ENCODE results near the gene APOBEC3C.

The APOBEC3C gene

DNA sequence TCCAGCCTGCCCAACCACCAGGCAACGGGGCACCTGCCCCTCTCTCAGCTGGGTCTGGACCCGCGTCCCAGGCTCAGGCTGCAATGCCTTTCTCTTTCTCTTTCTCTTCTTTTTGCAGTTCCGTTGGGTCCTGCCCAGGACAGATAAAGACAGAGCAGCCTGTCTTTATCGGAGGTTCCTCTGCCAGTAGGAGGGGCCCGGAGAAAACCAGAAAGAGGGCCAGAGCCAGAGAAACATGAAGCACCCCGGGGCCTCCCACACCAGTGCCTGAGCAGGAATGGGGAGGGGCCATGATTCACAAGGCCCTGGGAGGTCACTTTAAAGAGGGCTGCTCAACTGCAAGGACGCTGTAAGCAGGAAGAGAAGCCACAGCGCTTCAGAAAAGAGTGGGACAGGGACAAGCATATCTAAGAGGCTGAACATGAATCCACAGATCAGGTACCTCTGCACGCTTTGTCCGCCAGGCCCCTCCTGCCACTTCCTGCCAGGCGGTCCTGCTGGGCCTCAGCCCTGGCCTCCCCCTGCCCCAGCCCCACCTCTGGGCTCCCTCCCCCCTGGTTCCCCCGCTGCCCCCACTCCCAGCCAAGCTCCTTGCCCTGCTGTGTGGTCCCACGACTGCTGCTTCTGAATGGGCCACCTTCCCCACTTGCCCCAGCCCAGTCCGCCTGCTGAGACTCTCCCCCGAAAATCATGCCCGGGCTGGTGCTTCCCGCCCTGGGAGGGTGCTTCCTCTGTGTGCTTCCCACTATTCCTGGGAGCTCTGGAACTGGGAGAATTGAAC is at the start of gene APOBEC3C:
Gene APOBEC3C (plus strand): TSS at position 316 of the 781 bp plus-strand sequence. CDS start 106 bp downstream, at position 422.
- Mint-ChIP-seq H3K4me1 (peaks cover 43% of the 10 kb centered on the region), H3K27me3 (no peaks in the 10 kb centered on the region), H3K27ac (peak within 1 kb of the TSS; percentile 97), H3K9me3 (no peaks in the 10 kb centered on the region), H3K36me3 (peaks cover 2% of the 10 kb centered on the region), H3K4me3 (peak within 1 kb of the TSS; percentile 95)

DNA sequence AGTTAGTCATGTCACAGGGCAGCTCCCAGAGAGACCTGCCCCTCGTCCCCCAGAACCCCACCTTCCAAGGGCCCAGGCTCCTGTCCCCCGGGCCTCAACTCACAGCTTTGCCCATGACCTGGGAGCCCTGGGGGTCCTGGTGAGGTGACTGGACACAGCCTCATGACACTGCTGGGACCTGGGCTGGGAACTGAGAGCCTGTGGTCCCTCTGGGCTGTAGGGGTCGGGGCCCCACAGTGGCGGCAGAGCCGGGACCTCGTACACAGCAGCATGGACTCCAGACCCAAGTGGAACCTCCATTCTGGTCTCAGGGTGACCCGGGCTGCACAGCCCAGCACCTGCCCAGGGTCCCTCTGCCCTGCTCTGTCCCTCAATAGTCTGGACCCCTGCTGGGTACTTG is 49.8 kb upstream of the APOBEC3C start:
- H3K27ac Mint-ChIP-seq = no peak overlapping the region
- H3K4me1 Mint-ChIP-seq = no peaks in the 10 kb centered on the region
- H3K9me3 Mint-ChIP-seq = no peaks in the 10 kb centered on the region
- H3K36me3 Mint-ChIP-seq = no peaks in the 10 kb centered on the region
- H3K4me3 Mint-ChIP-seq = no peak overlapping the region
- no peaks in the 10 kb centered on the region for H3K27me3 Mint-ChIP-seq

DNA sequence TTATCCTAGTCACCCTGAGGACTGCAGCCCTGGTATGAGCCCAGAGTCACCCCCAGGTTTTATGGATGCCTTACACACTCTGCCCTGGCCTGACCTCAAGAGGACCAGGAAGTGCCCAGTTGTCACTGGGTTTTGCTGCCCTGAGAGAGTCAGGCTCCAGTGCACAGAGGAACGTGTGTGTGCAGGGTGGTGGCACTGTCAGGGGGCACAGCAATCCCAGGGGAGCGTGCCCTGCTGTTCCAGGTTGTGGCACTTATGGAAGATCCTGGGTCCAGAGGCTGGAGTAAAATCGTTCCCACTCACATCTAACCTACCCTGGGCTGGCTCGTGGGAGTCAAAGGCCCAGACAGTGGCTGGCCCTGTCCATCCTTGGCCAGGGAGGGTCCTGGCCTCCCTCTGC is 49.1 kb upstream of the APOBEC3C start:
- Mint-ChIP-seq H3K36me3 (no peaks in the 10 kb centered on the region), H3K4me3 (no peak overlapping the region), H3K9me3 (no peaks in the 10 kb centered on the region), H3K27me3 (no peaks in the 10 kb centered on the region), H3K4me1 (no peaks in the 10 kb centered on the region), H3K27ac (no peak overlapping the region)

DNA sequence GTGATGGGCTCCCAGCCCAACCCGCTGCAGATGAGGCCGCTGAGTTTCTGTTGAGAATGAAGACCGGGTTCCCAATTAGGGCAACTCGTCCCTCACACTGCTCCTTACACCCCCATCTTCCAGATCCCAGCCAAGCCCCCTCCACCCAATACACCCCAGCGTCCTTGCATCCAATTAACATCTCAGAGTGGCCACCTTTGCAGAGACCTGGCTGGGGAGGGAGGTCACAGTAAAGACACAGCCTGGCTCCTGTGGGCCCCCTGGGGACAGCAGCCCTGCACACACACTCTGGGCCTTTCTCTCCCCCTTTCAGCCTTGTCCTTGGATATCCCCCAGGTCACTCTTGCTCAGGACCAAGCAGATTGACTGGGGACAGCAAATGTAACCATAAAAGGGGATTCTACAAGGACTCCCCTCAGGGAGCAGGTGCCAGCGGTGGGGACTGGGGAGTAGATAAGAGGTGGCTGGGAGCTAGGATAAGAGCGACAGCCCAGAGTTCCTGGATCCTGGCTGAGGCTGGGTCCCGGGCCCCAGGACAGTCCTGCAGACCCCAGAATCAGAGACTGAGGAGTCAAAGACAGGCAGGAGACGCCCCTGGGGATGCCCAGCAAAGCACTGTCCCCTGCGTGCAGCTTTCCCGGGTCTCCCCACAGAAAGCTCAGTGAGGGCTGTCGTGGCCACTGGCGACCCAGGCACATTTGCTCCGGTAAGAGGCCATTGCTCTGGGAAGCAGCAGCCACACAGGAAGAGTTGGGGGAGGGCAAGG is 48.3 kb upstream of the APOBEC3C start:
- Mint-ChIP-seq H3K4me1 (no peaks in the 10 kb centered on the region), H3K4me3 (no peak overlapping the region), H3K27ac (no peak overlapping the region), H3K9me3 (no peaks in the 10 kb centered on the region), H3K36me3 (no peaks in the 10 kb centered on the region), H3K27me3 (no peaks in the 10 kb centered on the region)

DNA sequence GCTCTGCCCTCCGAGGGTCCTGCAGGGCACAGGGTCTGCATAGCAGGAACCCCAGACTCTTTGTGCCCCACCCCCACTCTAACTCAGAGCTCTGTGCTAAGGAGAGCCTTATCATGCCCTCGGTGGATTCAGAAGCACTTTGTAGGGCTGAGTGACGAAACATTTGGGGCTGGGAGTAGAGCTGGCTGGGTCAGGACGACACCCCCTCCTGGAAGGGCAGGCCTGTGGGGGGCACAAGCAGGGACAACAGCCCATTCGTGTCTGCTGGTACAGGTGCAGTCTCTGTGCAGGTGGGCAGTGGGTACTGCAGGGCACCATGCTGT is 47.7 kb upstream of the APOBEC3C start:
- Mint-ChIP-seq H3K4me3 (no peak overlapping the region), H3K27me3 (no peaks in the 10 kb centered on the region), H3K27ac (no peak overlapping the region), H3K36me3 (no peaks in the 10 kb centered on the region), H3K9me3 (no peaks in the 10 kb centered on the region), H3K4me1 (no peaks in the 10 kb centered on the region)

DNA sequence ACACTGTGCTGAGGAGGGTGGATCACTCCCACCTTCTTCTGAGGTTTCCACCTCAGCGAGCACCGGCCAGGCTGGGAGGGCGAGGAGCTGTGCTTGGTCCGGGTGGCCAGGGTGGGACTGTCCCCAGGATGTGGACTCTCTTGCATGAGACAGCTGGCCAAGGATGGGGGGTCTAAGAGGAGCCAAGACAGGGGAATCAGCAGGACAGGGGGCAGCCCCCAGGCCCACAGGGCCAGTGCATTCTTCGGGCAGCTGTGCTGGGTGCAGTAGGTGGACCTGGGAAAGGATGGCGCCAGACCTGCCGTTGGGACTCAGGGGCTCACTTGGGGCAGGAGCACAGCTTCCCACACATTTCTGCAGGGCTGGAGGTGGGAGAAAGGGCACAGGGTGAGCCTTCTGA is 47.1 kb upstream of the APOBEC3C start:
- H3K4me3 Mint-ChIP-seq = no peak overlapping the region
- H3K4me1 Mint-ChIP-seq = no peaks in the 10 kb centered on the region
- no peaks in the 10 kb centered on the region for H3K9me3 Mint-ChIP-seq
- H3K27me3 Mint-ChIP-seq = no peaks in the 10 kb centered on the region
- no peak overlapping the region for H3K27ac Mint-ChIP-seq
- H3K36me3 Mint-ChIP-seq = no peaks in the 10 kb centered on the region

DNA sequence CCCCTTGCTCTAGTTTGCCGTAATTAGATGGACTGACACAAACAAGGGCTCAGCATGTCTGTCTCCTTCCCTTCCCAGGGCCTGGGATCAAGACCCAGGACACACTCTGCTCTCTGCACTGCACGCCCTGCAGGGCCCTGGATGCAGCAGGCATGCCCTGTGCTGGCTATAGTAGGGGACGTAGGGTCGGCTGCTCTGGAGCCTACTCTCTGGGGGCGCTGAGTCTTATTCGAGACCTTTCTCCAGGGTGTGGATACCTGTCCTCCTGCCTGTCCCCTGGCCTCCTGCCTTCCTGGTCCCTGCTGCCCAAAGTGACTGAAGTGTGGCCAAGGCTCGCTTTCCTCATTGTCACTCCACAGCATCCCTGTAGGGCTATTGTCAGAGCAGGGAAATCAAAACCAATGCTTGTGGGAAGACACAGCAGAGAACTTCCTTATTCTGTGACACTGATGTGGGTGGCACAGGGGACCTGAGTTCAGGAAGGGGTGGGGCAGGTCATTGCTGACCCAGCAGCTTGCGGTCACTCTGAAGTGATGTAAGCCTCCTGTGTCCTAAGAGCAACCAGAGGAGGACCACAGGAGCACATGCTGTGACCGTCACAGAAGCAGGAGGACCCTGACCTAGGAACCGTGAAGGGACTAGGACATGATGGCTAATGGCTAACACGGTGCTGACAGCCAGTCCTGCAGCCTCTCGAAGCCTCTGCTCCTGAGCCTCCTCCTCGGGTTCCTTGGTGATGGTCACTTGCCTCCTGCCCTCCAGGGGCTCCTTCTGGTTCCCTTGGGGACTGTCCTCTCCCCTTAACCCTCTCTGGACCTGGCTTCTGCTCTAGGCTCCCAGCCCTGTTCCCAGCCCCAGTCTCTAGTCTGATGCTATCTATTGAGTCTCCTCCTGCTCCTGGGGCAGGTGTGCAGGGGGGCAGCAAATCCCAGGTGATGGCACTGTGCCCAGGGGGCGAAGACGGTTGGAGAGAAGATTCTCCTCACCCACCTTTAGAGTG is 46.3 kb upstream of the APOBEC3C start:
- H3K27ac Mint-ChIP-seq = no peak overlapping the region
- H3K4me3 Mint-ChIP-seq = no peak overlapping the region
- H3K36me3 Mint-ChIP-seq = no peaks in the 10 kb centered on the region
- no peaks in the 10 kb centered on the region for H3K9me3 Mint-ChIP-seq
- no peaks in the 10 kb centered on the region for H3K27me3 Mint-ChIP-seq
- H3K4me1 Mint-ChIP-seq = no peaks in the 10 kb centered on the region

DNA sequence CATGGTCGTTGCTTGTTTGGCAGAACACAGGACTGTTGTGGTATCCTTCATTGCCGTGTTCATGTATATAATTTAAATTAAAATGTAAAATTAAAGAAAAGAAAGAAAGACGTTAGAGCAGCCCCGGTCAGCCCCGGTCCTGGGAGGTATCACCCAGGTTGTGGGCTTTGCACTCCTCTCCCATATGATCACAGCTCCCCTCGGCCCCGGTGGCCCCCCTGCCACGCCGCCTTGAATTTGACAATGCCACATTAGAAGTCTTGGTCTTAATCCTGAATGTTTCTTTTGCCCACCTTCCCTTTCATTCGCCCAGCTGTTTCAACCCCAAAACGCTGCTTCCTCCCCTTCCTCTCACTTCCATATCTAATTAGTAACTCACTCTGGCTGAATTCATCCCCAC is 45.3 kb upstream of the APOBEC3C start:
- H3K4me3 Mint-ChIP-seq = no peak overlapping the region

DNA sequence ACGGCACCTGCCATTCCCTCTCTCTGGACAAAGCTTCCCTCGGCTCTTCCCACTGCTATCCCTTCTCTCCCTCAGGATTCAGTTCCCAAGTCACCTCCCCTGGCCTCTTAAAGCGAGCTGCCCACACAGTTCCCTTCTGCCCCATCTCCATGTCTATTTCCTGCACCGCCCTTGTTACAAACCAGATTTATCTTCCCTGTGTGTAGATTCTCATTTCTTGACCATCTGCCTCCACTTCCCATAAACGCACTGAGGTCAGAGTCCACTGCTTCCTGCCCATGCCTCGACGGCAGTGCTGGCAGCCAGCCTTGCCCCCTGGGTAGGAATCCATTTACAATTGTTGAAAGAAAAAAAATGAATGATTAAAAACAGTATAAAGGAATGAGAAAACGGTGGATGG is 43.5 kb upstream of the APOBEC3C start:
- no peaks in the 10 kb centered on the region for H3K4me1 Mint-ChIP-seq
- H3K27me3 Mint-ChIP-seq = no peaks in the 10 kb centered on the region
- no peak overlapping the region for H3K4me3 Mint-ChIP-seq
- no peaks in the 10 kb centered on the region for H3K36me3 Mint-ChIP-seq
- no peaks in the 10 kb centered on the region for H3K9me3 Mint-ChIP-seq
- no peak overlapping the region for H3K27ac Mint-ChIP-seq

More for the DNA sequence above, 45.3 kb upstream of the APOBEC3C start:
- H3K27me3 Mint-ChIP-seq = no peaks in the 10 kb centered on the region
- H3K36me3 Mint-ChIP-seq = no peaks in the 10 kb centered on the region
- no peaks in the 10 kb centered on the region for H3K4me1 Mint-ChIP-seq
- no peaks in the 10 kb centered on the region for H3K9me3 Mint-ChIP-seq
- no peak overlapping the region for H3K27ac Mint-ChIP-seq

DNA sequence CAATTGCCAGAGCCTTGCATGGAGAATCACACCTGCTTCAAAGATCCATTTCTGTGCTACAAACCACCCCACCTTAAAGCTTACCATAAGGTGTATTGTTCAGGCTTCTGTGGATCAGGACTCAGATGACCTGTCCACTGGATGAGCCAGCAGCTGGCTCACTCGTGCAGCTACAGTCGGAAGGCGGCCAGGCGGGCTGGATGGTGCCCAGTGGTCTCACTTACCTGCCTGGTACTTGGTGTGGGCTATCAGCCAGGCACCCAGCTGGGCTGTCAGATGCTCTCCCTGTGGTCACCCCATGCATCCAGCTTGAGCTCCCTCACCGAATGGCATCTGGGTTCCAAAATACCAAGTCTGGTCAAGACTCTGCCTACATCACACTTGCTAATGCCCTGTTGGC is 42.9 kb upstream of the APOBEC3C start:
- Mint-ChIP-seq H3K27me3 (no peaks in the 10 kb centered on the region), H3K4me1 (no peaks in the 10 kb centered on the region), H3K4me3 (no peak overlapping the region), H3K27ac (no peak overlapping the region), H3K9me3 (no peaks in the 10 kb centered on the region), H3K36me3 (no peaks in the 10 kb centered on the region)

DNA sequence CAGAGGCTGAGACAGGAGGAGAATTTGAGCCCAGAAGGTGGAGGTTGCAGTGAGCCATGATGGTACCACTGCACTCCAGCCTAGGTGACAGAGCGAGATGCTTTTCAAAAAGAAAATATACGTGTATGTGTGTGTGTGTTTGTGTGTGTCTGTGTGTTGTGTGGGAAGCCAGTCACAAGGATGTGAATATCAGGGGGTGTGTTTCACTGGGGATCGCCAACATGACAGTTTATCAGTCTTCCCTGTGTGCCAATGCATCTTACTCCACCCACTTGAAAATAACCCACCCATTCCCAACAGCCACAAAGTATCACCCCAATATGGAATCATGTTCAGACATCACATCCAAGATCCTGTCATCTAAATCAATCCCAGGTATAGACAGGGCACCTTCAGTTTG is 42.3 kb upstream of the APOBEC3C start:
- no peaks in the 10 kb centered on the region for H3K9me3 Mint-ChIP-seq
- no peaks in the 10 kb centered on the region for H3K4me1 Mint-ChIP-seq
- no peaks in the 10 kb centered on the region for H3K27me3 Mint-ChIP-seq
- no peak overlapping the region for H3K4me3 Mint-ChIP-seq
- no peak overlapping the region for H3K27ac Mint-ChIP-seq
- no peaks in the 10 kb centered on the region for H3K36me3 Mint-ChIP-seq

DNA sequence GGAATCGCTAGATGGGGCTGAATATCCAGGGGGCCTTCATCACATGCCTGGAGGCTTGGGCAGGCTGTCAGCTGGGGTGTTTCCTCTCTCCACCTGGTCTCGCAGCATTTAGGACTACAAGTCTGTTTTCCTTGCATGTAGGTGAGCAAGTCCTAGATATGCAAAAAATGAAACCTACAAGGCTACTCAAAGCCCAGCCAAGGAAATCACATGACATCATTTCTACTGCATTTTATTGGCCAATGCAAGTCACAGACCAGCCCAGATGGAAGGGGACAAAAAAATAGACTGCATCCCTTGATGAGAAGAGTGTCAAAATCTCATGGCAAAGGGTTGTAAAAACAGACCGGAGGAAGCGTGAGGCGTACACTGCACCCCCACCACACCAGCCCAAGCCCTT is 41.5 kb upstream of the APOBEC3C start:
- Mint-ChIP-seq H3K4me3 (no peak overlapping the region), H3K4me1 (no peaks in the 10 kb centered on the region), H3K27me3 (no peaks in the 10 kb centered on the region), H3K9me3 (no peaks in the 10 kb centered on the region), H3K27ac (no peak overlapping the region), H3K36me3 (no peaks in the 10 kb centered on the region)

DNA sequence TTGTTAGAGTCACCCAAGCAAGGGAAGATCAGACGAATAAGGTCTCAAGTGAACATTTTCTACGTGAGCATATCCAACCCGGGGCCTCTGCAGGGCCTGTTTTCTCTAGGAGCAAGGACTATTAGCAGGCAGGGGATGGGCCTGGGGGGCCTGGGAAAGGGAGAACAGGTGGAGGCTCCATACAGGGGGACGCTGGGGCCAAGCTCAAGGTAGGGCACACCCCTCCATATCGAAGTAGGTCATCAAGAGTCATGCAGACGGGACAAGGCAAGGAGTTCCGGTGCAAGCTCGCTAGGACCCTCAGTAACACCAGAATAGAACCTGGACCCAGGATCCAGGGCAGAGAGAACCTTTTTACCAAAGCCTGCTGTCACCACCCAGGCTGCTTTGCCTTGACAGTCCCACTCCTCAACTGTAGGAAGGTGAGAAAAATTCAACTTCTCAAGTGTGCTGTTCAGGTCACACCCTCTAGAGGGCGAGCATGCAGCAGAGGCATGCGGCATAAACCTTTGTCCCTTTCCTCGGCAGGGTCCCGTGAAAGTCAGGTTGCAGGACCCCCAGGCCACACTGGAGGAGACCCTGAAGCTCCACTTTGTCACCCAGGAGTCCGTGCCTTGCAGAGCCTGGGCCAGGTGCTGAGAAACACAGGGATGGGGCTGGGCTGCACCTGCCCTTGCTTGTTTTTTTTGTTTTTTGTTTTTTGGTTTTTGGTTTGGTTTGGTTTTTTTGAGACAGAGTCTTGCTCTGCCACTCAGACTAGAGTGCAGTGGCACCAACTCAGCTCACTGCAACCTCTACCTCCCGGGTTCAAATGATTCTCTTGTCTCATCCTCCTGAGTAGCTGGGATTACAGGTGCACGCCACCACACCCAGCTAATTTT is 40.5 kb upstream of the APOBEC3C start:
- Mint-ChIP-seq H3K36me3 (no peaks in the 10 kb centered on the region), H3K4me1 (no peaks in the 10 kb centered on the region), H3K27ac (no peak overlapping the region)

DNA sequence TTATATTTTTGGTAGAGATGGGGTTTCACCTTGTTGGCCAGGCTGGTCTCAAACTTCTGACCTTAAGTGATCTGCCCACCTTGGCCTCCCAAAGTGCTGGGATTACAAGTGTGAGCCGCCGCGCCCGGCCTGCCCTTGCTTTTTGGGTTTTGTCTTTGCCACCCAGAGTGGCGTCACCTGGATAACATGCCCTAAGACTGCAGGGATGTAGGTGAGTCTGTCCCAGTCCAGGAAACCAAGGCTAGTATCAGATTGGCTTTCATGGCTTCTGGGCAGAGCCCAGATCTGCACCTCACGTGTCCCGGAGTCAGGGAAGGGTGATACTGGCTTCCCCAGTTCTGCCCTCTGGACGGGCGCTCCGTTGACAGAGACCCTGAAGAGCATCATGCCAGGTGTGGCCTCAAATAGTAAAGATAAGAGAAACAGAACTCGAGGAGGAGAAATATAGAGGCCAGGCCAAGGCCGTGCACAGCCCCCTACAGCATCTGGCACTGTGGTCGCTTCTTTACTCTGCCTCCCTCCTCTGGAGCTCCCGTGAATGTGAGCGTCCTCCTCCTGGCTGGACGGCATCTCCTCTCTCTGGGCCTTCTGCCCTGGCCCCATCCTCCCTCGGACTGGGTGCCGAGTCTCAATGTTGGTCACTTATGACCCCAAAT is 39.8 kb upstream of the APOBEC3C start:
- H3K4me3 Mint-ChIP-seq = no peak overlapping the region
- H3K4me1 Mint-ChIP-seq = no peaks in the 10 kb centered on the region
- no peak overlapping the region for H3K27ac Mint-ChIP-seq
- no peaks in the 10 kb centered on the region for H3K27me3 Mint-ChIP-seq
- H3K36me3 Mint-ChIP-seq = no peaks in the 10 kb centered on the region
- H3K9me3 Mint-ChIP-seq = no peaks in the 10 kb centered on the region

More for the DNA sequence above, 40.5 kb upstream of the APOBEC3C start:
- Mint-ChIP-seq H3K27me3 (no peaks in the 10 kb centered on the region), H3K9me3 (no peaks in the 10 kb centered on the region), H3K4me3 (no peak overlapping the region)
